OCI-LY7 (cell line): ENCODE data around the gene ARFGEF2. TPM values are rescaled to one million over a fixed set of nuclear protein-coding genes. Genes with fewer than 3 reads are reported as not detected.

Source experiments
- BruUV-seq: library from RNA; stranded (reverse); fragments of 400-500 nt; replicated peaks from 2 replicates; lab custom pipeline; 2021; lab: Mats Ljungman, UMichigan
- CTCF ChIA-PET: fragments of 300-600 bp; sonication (Branson Sonifier 250); formaldehyde crosslinking; loops from one replicate; lab custom pipeline; 2022; ENCODE audit warnings: antibody characterized with exemption; ENCODE audit not compliant: unreplicated experiment; lab: Charles Lee
- POLR2A ChIA-PET: fragments of 300-600 bp; sonication (Branson Sonifier 250); formaldehyde crosslinking; loops from one replicate; lab custom pipeline; 2022; ENCODE audit warnings: antibody characterized with exemption; lab: Charles Lee
- DNase-seq: peaks from one replicate; pipeline ENCODE4 v3.0.0-alpha.2; 2015; ENCODE audit warnings: low spot score
- H2AFZ ChIP-seq: fragments of 200-600 bp; sonication (generic), shearing (Covaris generic); 2 replicates; pipeline ENCODE4 v1.6.1; 2014; ENCODE audit warnings: mild to moderate bottlenecking, antibody characterized with exemption, low read length, moderate library complexity
- H3K27ac ChIP-seq: fragments of 200-600 bp; sonication (generic); 2 replicates; pipeline ENCODE4 v1.5.1; 2014; ENCODE audit warnings: mixed run types, low read depth, mild to moderate bottlenecking, moderate library complexity, low read length, inconsistent platforms; ENCODE audit not compliant: poor library complexity, severe bottlenecking
- H3K36me3 ChIP-seq: fragments of 200-600 bp; sonication (generic); 2 replicates; pipeline ENCODE4 v1.6.1; 2014; ENCODE audit warnings: mild to moderate bottlenecking, antibody characterized with exemption, low read length, moderate library complexity, mixed read lengths; ENCODE audit not compliant: insufficient read depth
- H3K4me1 ChIP-seq: fragments of 200-600 bp; sonication (generic); 2 replicates; pipeline ENCODE4 v1.5.1; 2014; ENCODE audit warnings: mild to moderate bottlenecking, low read length; ENCODE audit not compliant: insufficient read depth, poor library complexity, severe bottlenecking
- H3K4me2 ChIP-seq: fragments of 200-600 bp; sonication (generic); 2 replicates; pipeline ENCODE4 v1.6.1; 2014; ENCODE audit warnings: mild to moderate bottlenecking, low read length
- H3K4me3 ChIP-seq: fragments of 200-600 bp; sonication (generic); 2 replicates; pipeline ENCODE4 v1.5.1; 2014; ENCODE audit warnings: mild to moderate bottlenecking, low read depth, low read length; ENCODE audit not compliant: poor library complexity, severe bottlenecking
- H3K79me2 ChIP-seq: fragments of 200-600 bp; sonication (generic); 2 replicates; pipeline ENCODE4 v1.6.1; 2016; ENCODE audit warnings: low read depth, mild to moderate bottlenecking, low read length, moderate library complexity, mixed read lengths; ENCODE audit not compliant: insufficient read depth
- H3K9me2 ChIP-seq: fragments of 200-600 bp; sonication (generic); 2 replicates; pipeline ENCODE4 v1.6.1; 2016; ENCODE audit warnings: mild to moderate bottlenecking, low read length, mixed read lengths; ENCODE audit not compliant: insufficient read depth
- H3K9me3 ChIP-seq: fragments of 200-600 bp; sonication (generic); 2 replicates; pipeline ENCODE4 v1.6.1; 2014; ENCODE audit warnings: mild to moderate bottlenecking, mixed run types, low read length, mixed read lengths
- H4K20me1 ChIP-seq: fragments of 200-600 bp; sonication (generic); 2 replicates; pipeline ENCODE4 v1.6.1; 2014; ENCODE audit warnings: mild to moderate bottlenecking, antibody characterized with exemption, low read length, moderate library complexity, mixed read lengths; ENCODE audit not compliant: insufficient read depth
- CTCF ChIP-seq: fragments of 200-600 bp; sonication (generic); conservative IDR thresholded peaks from 2 replicates; pipeline ENCODE4 v1.5.1; 2014; ENCODE audit warnings: mild to moderate bottlenecking, antibody characterized with exemption, low read length, moderate library complexity, mixed read lengths
- EZH2phosphoT487 ChIP-seq: fragments of 200-600 bp; sonication (generic); IDR thresholded peaks from 2 replicates; pipeline ENCODE4 v1.6.1; 2018; ENCODE audit warnings: low read depth, borderline replicate concordance, mild to moderate bottlenecking, mixed run types, antibody characterized with exemption, low read length, moderate library complexity, mixed read lengths
- intact Hi-C: fragments of 100-400 bp; cut with micrococcal nuclease; formaldehyde crosslinking; loops from one replicate; pipeline ENCODE4 v1.10.0; 2022; ENCODE audit not compliant: unreplicated experiment
- total RNA-seq, 2 experiments: library from RNA; depleted of rRNA in 1 of 2; stranded (reverse); fragments of >200 nt in 1 of 2; shearing (Covaris generic) in 1 of 2; gene quantifications; 2 replicates each; pipeline ENCODE4 v1.2.3, GENCODE V29; 2014 to 2022

The ARFGEF2 gene
- total RNA-seq, 2 experiments from 2014 or later = 23.4 to 42.1 TPM

- Histone ChIP-seq H2AFZ (no peak overlapping the region), H3K9me2 (no peaks in the 10 kb centered on the region), H3K36me3 (no peaks in the 10 kb centered on the region), H3K4me1 (no peaks in the 10 kb centered on the region), H3K27ac (no peak overlapping the region), H3K9me3 (no peaks in the 10 kb centered on the region), H3K79me2 (no peaks in the 10 kb centered on the region), H4K20me1 (no peaks in the 10 kb centered on the region), H3K4me2 (no peak overlapping the region), H3K4me3 (no peak overlapping the region)
- intact Hi-C loops = no loop called here
- CTCF ChIA-PET = no interaction called here
- POLR2A ChIA-PET = interaction anchor here (0.6 to 1.2 kb wide), 2 partner anchors 11 to 23 kb away, joined by 3 to 4 read pairs; no protein-coding TSS in a partner anchor
- no TSS peak for BruUV-seq
- TF ChIP-seq EZH2phosphoT487 (no peak), CTCF (no peak)
- DNase-seq = no peak
Observed at GRCh38 chr20:48879612-48880245, 41.8 kb upstream of the ARFGEF2 start.

GRCh38 chr20:48880331-48880730 lies 41.2 kb upstream of the ARFGEF2 start:
- POLR2A ChIA-PET = interaction anchor here (0.5 to 1.2 kb wide), 2 partner anchors 23 to 180 kb away, joined by 3 to 4 read pairs; no protein-coding TSS in a partner anchor
- no peak overlapping the region for H3K4me2 ChIP-seq
- intact Hi-C loops = no loop called here

More at GRCh38 chr20:48880331-48880730, 41.2 kb upstream of the ARFGEF2 start:
- H2AFZ ChIP-seq = no peak overlapping the region
- H3K27ac ChIP-seq = no peak overlapping the region
- no peaks in the 10 kb centered on the region for H3K9me3 ChIP-seq
- CTCF ChIA-PET = no interaction called here
- H3K79me2 ChIP-seq = no peaks in the 10 kb centered on the region
- BruUV-seq = no TSS peak
- H4K20me1 ChIP-seq = no peaks in the 10 kb centered on the region
- no peaks in the 10 kb centered on the region for H3K36me3 ChIP-seq
- no peaks in the 10 kb centered on the region for H3K4me1 ChIP-seq
- TF ChIP-seq EZH2phosphoT487 (no peak), CTCF (no peak)
- DNase-seq = no peak
- H3K4me3 ChIP-seq = no peak overlapping the region
- no peaks in the 10 kb centered on the region for H3K9me2 ChIP-seq
